HepG2 (cell line): ENCODE measurements around the gene KAT7. TPM values are rescaled to one million over a fixed set of nuclear protein-coding genes. Genes with fewer than 3 reads are reported as not detected.

Experiments
- AKNA ChIP-seq: sonication (generic); formaldehyde crosslinking; IDR thresholded peaks from 2 replicates; pipeline ENCODE4 v1.4.0; 2020; ENCODE audit warnings: missing genetic modification reagents, borderline replicate concordance
- ARNT2 ChIP-seq: sonication (generic); formaldehyde crosslinking; IDR thresholded peaks from 2 replicates; pipeline ENCODE4 v1.8.0; 2022; ENCODE audit warnings: mild to moderate bottlenecking, low read depth, missing genetic modification reagents, moderate library complexity
- CENPT ChIP-seq: sonication (generic); formaldehyde crosslinking; IDR thresholded peaks from 2 replicates; pipeline ENCODE4 v1.8.0; 2022; ENCODE audit warnings: low read depth, mild to moderate bottlenecking, moderate library complexity, missing genetic modification reagents
- EP300 ChIP-seq, 3 experiments: sonication (generic) in 1 of 3; formaldehyde crosslinking in 1 of 3; IDR thresholded peaks; 2 replicates each; pipeline versions ENCODE4 v1.5.1 to v1.6.1; 2011 to 2020; ENCODE audit warnings: low read depth in 2 of 3, low read length in 2 of 3, borderline replicate concordance in 1 of 3, improper control_type of control experiment in 1 of 3, mild to moderate bottlenecking in 1 of 3, missing genetic modification reagents in 1 of 3, moderate library complexity in 1 of 3
- HNF4G ChIP-seq, 2 experiments: sonication (generic) in 1 of 2; formaldehyde crosslinking in 1 of 2; IDR thresholded peaks; 2 replicates each; pipeline versions ENCODE4 v1.4.0 to v1.6.1; 2011 to 2020; ENCODE audit warnings: borderline replicate concordance in 2 of 2, low read depth in 2 of 2, mild to moderate bottlenecking in 2 of 2, low read length in 1 of 2, missing genetic modification reagents in 1 of 2, moderate library complexity in 1 of 2
- HOXA3 ChIP-seq: sonication (generic); formaldehyde crosslinking; IDR thresholded peaks from 2 replicates; pipeline ENCODE4 v1.5.0; 2020; ENCODE audit warnings: missing genetic modification reagents
- HOXD1 ChIP-seq: sonication (generic); formaldehyde crosslinking; IDR thresholded peaks from 2 replicates; pipeline ENCODE4 v1.5.0; 2020; ENCODE audit warnings: missing genetic modification reagents
- LCORL ChIP-seq, 2 experiments: fragments of 450-650 bp in 1 of 2; sonication (generic) in 1 of 2; formaldehyde crosslinking in 1 of 2; IDR thresholded peaks; 2 replicates each; pipeline versions ENCODE4 v1.5.0 to v1.6.1; 2017 to 2020; ENCODE audit warnings: antibody characterized with exemption in 1 of 2, missing genetic modification reagents in 1 of 2
- MTA1 ChIP-seq: sonication (generic); formaldehyde crosslinking; IDR thresholded peaks from 2 replicates; pipeline ENCODE4 v1.4.0; 2020; ENCODE audit warnings: missing genetic modification reagents, mild to moderate bottlenecking, borderline replicate concordance
- NRL ChIP-seq: sonication (generic); formaldehyde crosslinking; IDR thresholded peaks from 2 replicates; pipeline ENCODE4 v1.5.0; 2020; ENCODE audit warnings: missing genetic modification reagents, mild to moderate bottlenecking, moderate library complexity, borderline replicate concordance
- ONECUT2 ChIP-seq: sonication (generic); formaldehyde crosslinking; IDR thresholded peaks from 2 replicates; pipeline ENCODE4 v1.4.0; 2020; ENCODE audit warnings: missing genetic modification reagents
- PRDM15 ChIP-seq: sonication (generic); formaldehyde crosslinking; IDR thresholded peaks from 2 replicates; pipeline ENCODE4 v1.4.0; 2020; ENCODE audit warnings: missing genetic modification reagents
- SRY ChIP-seq: sonication (generic); formaldehyde crosslinking; IDR thresholded peaks from 2 replicates; pipeline ENCODE4 v1.8.0; 2022; ENCODE audit warnings: mild to moderate bottlenecking, missing genetic modification reagents
- TIGD3 ChIP-seq: sonication (generic); formaldehyde crosslinking; IDR thresholded peaks from 2 replicates; pipeline ENCODE4 v1.5.1; 2020; ENCODE audit warnings: mild to moderate bottlenecking, missing genetic modification reagents, borderline replicate concordance
- ZNF12 ChIP-seq: sonication (generic); formaldehyde crosslinking; IDR thresholded peaks from 2 replicates; pipeline ENCODE4 v1.5.0; 2020; ENCODE audit warnings: missing genetic modification reagents
- ZNF282 ChIP-seq: fragments of 450-650 bp; IDR thresholded peaks from 2 replicates; pipeline ENCODE4 v1.6.1; 2018; ENCODE audit not compliant: partially characterized antibody
- ZNF558 ChIP-seq: sonication (generic); formaldehyde crosslinking; IDR thresholded peaks from 2 replicates; pipeline ENCODE4 v1.9.0; 2022; ENCODE audit warnings: mild to moderate bottlenecking, missing genetic modification reagents, borderline replicate concordance
- ZNF563 ChIP-seq: sonication (generic); formaldehyde crosslinking; IDR thresholded peaks from 2 replicates; pipeline ENCODE4 v1.8.0; 2022; ENCODE audit warnings: mild to moderate bottlenecking, moderate library complexity, missing genetic modification reagents
- ZNF720 ChIP-seq: sonication (generic); formaldehyde crosslinking; IDR thresholded peaks from 2 replicates; pipeline ENCODE4 v1.4.0; 2020; ENCODE audit warnings: missing genetic modification reagents
- polyA plus RNA-seq, 8 experiments: library from polyadenylated mRNA; depleted of rRNA in 3 of 8; stranded (reverse) in 7 of 8; unstranded in 1 of 8; fragments of >200 nt; fragmentation: Illumina TruSeq in 4 of 8; extraction: Trizol in 4 of 8; gene quantifications; 2 replicates each; pipeline versions ENCODE4 v1.2.1 to v1.2.3, GENCODE V29; 2011 to 2016; ENCODE audit warnings: low read depth in 4 of 8, missing spikeins in 1 of 8, mixed read lengths in 1 of 8; ENCODE audit not compliant: insufficient read depth in 1 of 8
- total RNA-seq, 5 experiments: library from RNA; depleted of rRNA; stranded (reverse); fragments of >200 nt; fragmentation: Illumina TruSeq; extraction: Trizol; gene quantifications; 2 replicates each; pipeline ENCODE4 v1.2.3, GENCODE V29; 2016; ENCODE audit warnings: low read depth in 1 of 5

The KAT7 gene
- total and polyA plus RNA-seq, 2 of the 13 experiments (the other 11 are each of a cell fraction or from before 2014, with no cell fraction given), result 21.2 to 39.2 TPM

- TF ChIP-seq AKNA (CRISPR knock-in tag) (no peak), NRL (CRISPR knock-in tag) (no peak), ZNF282 (no peak), LCORL (IDR thresholded peaks at IDR 0.05) (0 out of 2 replicates have a peak, but pooled peaks have one; percentile 12), LCORL (CRISPR knock-in tag; IDR thresholded peaks at IDR 0.05) (no peak; the same call in 1 of the 2 replicates), PRDM15 (CRISPR knock-in tag) (no peak), HOXA3 (CRISPR knock-in tag) (peak; percentile 20; the same call in 1 of the 2 replicates), ONECUT2 (CRISPR knock-in tag) (no peak), ZNF558 (CRISPR knock-in tag) (no peak), ZNF12 (CRISPR knock-in tag) (no peak), ZNF563 (no peak), CENPT (CRISPR knock-in tag) (no peak), ZNF720 (CRISPR knock-in tag) (no peak), MTA1 (CRISPR knock-in tag) (no peak), HOXD1 (CRISPR knock-in tag) (no peak), EP300 (IDR thresholded peaks at IDR 0.05; ENCODE audit: low read depth in 2 of 2, low read length in 2 of 2) (0 out of 4 replicates have a peak, but pooled peaks of 1 of the 2 experiments have one; percentile 37), EP300 (CRISPR knock-in tag; IDR thresholded peaks at IDR 0.05; ENCODE audit: borderline replicate concordance) (no peak), HNF4G (IDR thresholded peaks at IDR 0.05; ENCODE audit: borderline replicate concordance, low read depth, low read length) (peak; percentile 73), HNF4G (CRISPR knock-in tag; IDR thresholded peaks at IDR 0.05; ENCODE audit: borderline replicate concordance, low read depth) (0 out of 2 replicates have a peak, but pooled peaks have one; percentile 40), TIGD3 (CRISPR knock-in tag) (no peak), SRY (CRISPR knock-in tag) (no peak), ARNT2 (CRISPR knock-in tag) (no peak)
Measured at GRCh38 chr17:49747632-49748031, 40.8 kb upstream of the KAT7 start (continued).
